Measurements from ENCODE around the gene FRG1.

FRG1 gene

DNA sequence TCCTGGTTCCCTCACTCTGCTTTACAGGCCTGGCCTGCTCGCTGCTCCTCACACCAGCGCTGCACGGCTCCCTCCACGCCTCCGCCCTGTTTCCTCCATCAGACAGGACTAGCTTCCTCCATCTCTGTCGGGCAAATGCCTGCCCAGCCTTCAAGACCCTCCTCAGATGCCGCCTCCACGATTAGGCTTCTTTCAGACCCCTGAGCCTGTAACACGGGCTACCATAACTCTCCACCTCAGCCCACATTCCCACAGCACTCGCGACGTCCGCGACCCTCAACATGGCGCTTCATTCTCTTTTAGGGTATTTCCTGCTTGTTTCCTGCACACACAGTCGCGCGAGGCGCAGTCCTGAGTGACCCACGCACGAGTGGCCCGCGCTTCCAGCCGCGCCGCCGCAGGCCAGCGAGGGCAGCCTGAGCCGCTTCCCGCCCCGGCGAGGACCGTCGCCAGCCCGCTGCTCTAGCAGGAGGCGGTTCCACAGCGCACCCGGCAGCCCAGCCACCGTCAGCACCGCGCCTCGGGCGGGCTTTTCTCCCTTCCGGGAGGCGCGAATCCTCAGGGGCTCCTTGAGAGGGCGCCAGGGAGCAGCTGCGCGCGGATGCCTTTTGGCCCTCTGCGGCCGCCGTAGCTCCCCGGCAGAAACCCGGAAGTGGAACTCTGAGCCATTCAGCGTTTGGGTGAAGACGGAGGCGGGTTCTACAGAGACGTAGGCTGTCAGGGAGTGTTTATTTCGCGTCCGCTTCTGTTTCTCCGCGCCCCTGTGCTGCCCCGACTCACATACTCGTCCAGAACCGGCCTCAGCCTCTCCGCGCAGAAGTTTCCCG, at the start of gene FRG1 (continued):
- peak; percentile 45; the same call in 1 of the 2 replicates for TF ChIP-seq ZNF24 (tag by site-specific recombination; IDR thresholded peaks at IDR 0.05)
- peak; percentile 13; the same call in 1 of the 2 replicates for TF ChIP-seq ZNF341 (tag by site-specific recombination; IDR thresholded peaks at IDR 0.05; ENCODE audit: low read depth)
- TF ChIP-seq, protein P1, sequence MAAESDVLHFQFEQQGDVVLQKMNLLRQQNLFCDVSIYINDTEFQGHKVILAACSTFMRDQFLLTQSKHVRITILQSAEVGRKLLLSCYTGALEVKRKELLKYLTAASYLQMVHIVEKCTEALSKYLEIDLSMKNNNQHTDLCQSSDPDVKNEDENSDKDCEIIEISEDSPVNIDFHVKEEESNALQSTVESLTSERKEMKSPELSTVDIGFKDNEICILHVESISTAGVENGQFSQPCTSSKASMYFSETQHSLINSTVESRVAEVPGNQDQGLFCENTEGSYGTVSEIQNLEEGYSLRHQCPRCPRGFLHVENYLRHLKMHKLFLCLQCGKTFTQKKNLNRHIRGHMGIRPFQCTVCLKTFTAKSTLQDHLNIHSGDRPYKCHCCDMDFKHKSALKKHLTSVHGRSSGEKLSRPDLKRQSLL (tag by site-specific recombination; IDR thresholded peaks at IDR 0.05): no peak
- peak; percentile 93 for TF ChIP-seq ZNF660 (tag by site-specific recombination; IDR thresholded peaks at IDR 0.05)
- no peak for TF ChIP-seq ZNF239 (tag by site-specific recombination; IDR thresholded peaks at IDR 0.05)
- 0 out of 2 replicates have a peak, but pooled peaks have one; percentile 41 for TF ChIP-seq SP7 (tag by site-specific recombination; IDR thresholded peaks at IDR 0.05)
- TF ChIP-seq, protein P2, sequence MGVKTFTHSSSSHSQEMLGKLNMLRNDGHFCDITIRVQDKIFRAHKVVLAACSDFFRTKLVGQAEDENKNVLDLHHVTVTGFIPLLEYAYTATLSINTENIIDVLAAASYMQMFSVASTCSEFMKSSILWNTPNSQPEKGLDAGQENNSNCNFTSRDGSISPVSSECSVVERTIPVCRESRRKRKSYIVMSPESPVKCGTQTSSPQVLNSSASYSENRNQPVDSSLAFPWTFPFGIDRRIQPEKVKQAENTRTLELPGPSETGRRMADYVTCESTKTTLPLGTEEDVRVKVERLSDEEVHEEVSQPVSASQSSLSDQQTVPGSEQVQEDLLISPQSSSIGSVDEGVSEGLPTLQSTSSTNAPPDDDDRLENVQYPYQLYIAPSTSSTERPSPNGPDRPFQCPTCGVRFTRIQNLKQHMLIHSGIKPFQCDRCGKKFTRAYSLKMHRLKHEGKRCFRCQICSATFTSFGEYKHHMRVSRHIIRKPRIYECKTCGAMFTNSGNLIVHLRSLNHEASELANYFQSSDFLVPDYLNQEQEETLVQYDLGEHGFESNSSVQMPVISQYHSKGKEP (tag by site-specific recombination; IDR thresholded peaks at IDR 0.05): peak; percentile 47; the same call in 1 of the 2 replicates
- TF ChIP-seq GLI2 (tag by site-specific recombination; IDR thresholded peaks at IDR 0.05; ENCODE audit: borderline replicate concordance, low read depth): no peak
- TF ChIP-seq ZNF121 (tag by site-specific recombination; IDR thresholded peaks at IDR 0.05): 0 out of 2 replicates have a peak, but pooled peaks have one; percentile 33
- peak; percentile 57; the same call in 1 of the 2 replicates for TF ChIP-seq KLF10 (tag by site-specific recombination; IDR thresholded peaks at IDR 0.05)
- TF ChIP-seq, protein P3, sequence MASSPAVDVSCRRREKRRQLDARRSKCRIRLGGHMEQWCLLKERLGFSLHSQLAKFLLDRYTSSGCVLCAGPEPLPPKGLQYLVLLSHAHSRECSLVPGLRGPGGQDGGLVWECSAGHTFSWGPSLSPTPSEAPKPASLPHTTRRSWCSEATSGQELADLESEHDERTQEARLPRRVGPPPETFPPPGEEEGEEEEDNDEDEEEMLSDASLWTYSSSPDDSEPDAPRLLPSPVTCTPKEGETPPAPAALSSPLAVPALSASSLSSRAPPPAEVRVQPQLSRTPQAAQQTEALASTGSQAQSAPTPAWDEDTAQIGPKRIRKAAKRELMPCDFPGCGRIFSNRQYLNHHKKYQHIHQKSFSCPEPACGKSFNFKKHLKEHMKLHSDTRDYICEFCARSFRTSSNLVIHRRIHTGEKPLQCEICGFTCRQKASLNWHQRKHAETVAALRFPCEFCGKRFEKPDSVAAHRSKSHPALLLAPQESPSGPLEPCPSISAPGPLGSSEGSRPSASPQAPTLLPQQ (tag by site-specific recombination; IDR thresholded peaks at IDR 0.05): peak; percentile 67; the same call in 1 of the 2 replicates
- TF ChIP-seq, protein P4, sequence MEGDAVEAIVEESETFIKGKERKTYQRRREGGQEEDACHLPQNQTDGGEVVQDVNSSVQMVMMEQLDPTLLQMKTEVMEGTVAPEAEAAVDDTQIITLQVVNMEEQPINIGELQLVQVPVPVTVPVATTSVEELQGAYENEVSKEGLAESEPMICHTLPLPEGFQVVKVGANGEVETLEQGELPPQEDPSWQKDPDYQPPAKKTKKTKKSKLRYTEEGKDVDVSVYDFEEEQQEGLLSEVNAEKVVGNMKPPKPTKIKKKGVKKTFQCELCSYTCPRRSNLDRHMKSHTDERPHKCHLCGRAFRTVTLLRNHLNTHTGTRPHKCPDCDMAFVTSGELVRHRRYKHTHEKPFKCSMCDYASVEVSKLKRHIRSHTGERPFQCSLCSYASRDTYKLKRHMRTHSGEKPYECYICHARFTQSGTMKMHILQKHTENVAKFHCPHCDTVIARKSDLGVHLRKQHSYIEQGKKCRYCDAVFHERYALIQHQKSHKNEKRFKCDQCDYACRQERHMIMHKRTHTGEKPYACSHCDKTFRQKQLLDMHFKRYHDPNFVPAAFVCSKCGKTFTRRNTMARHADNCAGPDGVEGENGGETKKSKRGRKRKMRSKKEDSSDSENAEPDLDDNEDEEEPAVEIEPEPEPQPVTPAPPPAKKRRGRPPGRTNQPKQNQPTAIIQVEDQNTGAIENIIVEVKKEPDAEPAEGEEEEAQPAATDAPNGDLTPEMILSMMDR (tag by site-specific recombination; IDR thresholded peaks at IDR 0.05): peak; percentile 97
- no peak for TF ChIP-seq ZNF530 (tag by site-specific recombination; IDR thresholded peaks at IDR 0.05; ENCODE audit: low read depth)
- no peak for TF ChIP-seq ZNF292 (tag by site-specific recombination; IDR thresholded peaks at IDR 0.05; ENCODE audit: borderline replicate concordance, low read depth)
- no peak for TF ChIP-seq TCF7L2 (IDR thresholded peaks at IDR 0.05; ENCODE audit: borderline replicate concordance, low read depth, low read length)
- no peak for TF ChIP-seq ZNF416 (tag by site-specific recombination; IDR thresholded peaks at IDR 0.05)
- TF ChIP-seq, protein P5, sequence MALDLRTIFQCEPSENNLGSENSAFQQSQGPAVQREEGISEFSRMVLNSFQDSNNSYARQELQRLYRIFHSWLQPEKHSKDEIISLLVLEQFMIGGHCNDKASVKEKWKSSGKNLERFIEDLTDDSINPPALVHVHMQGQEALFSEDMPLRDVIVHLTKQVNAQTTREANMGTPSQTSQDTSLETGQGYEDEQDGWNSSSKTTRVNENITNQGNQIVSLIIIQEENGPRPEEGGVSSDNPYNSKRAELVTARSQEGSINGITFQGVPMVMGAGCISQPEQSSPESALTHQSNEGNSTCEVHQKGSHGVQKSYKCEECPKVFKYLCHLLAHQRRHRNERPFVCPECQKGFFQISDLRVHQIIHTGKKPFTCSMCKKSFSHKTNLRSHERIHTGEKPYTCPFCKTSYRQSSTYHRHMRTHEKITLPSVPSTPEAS (tag by site-specific recombination; IDR thresholded peaks at IDR 0.05): no peak
- no peak for TF ChIP-seq ZNF670 (tag by site-specific recombination; IDR thresholded peaks at IDR 0.05; ENCODE audit: low read depth)
- TF ChIP-seq, protein P6, sequence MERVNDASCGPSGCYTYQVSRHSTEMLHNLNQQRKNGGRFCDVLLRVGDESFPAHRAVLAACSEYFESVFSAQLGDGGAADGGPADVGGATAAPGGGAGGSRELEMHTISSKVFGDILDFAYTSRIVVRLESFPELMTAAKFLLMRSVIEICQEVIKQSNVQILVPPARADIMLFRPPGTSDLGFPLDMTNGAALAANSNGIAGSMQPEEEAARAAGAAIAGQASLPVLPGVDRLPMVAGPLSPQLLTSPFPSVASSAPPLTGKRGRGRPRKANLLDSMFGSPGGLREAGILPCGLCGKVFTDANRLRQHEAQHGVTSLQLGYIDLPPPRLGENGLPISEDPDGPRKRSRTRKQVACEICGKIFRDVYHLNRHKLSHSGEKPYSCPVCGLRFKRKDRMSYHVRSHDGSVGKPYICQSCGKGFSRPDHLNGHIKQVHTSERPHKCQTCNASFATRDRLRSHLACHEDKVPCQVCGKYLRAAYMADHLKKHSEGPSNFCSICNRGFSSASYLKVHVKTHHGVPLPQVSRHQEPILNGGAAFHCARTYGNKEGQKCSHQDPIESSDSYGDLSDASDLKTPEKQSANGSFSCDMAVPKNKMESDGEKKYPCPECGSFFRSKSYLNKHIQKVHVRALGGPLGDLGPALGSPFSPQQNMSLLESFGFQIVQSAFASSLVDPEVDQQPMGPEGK (tag by site-specific recombination; IDR thresholded peaks at IDR 0.05): 0 out of 2 replicates have a peak, but pooled peaks have one; percentile 14
- no peak for TF ChIP-seq ZNF549 (tag by site-specific recombination; IDR thresholded peaks at IDR 0.05)
- peak; percentile 52 for TF ChIP-seq SETDB1 (IDR thresholded peaks at IDR 0.05; ENCODE audit: insufficient read length, low read length)
- TF ChIP-seq, protein P7, sequence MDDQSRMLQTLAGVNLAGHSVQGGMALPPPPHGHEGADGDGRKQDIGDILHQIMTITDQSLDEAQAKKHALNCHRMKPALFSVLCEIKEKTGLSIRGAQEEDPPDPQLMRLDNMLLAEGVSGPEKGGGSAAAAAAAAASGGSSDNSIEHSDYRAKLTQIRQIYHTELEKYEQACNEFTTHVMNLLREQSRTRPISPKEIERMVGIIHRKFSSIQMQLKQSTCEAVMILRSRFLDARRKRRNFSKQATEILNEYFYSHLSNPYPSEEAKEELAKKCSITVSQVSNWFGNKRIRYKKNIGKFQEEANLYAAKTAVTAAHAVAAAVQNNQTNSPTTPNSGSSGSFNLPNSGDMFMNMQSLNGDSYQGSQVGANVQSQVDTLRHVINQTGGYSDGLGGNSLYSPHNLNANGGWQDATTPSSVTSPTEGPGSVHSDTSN (CRISPR knock-in tag; IDR thresholded peaks at IDR 0.05): peak; percentile 79
- TF ChIP-seq, protein P8, sequence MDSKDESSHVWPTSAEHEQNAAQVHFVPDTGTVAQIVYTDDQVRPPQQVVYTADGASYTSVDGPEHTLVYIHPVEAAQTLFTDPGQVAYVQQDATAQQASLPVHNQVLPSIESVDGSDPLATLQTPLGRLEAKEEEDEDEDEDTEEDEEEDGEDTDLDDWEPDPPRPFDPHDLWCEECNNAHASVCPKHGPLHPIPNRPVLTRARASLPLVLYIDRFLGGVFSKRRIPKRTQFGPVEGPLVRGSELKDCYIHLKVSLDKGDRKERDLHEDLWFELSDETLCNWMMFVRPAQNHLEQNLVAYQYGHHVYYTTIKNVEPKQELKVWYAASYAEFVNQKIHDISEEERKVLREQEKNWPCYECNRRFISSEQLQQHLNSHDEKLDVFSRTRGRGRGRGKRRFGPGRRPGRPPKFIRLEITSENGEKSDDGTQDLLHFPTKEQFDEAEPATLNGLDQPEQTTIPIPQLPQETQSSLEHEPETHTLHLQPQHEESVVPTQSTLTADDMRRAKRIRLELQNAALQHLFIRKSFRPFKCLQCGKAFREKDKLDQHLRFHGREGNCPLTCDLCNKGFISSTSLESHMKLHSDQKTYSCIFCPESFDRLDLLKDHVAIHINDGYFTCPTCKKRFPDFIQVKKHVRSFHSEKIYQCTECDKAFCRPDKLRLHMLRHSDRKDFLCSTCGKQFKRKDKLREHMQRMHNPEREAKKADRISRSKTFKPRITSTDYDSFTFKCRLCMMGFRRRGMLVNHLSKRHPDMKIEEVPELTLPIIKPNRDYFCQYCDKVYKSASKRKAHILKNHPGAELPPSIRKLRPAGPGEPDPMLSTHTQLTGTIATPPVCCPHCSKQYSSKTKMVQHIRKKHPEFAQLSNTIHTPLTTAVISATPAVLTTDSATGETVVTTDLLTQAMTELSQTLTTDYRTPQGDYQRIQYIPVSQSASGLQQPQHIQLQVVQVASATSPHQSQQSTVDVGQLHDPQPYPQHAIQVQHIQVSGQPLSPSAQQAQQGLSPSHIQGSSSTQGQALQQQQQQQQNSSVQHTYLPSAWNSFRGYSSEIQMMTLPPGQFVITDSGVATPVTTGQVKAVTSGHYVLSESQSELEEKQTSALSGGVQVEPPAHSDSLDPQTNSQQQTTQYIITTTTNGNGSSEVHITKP (tag by site-specific recombination; IDR thresholded peaks at IDR 0.05): peak; percentile 48; the same call in 1 of the 2 replicates

All from HEK293 (cell line).